ENCODE measurements around the gene EVA1C.
"Not testable (repeated sequence)": the region's sequence is repeated elsewhere in the genome, so short reads cannot be mapped to it uniquely, and the experiment has no call there.

The EVA1C gene

GRCh38 chr21:32538147-32538792 is 125.8 kb downstream of the EVA1C start:
- 63 to 67% methylated on average over 9 to 11 of the region's 11 CpGs for WGBS, 2 experiments
- Histone ChIP-seq H3K9me3 (ENCODE audit: control insufficient read depth, low read length) (no peaks in the 10 kb centered on the region), H3K4me1 (ENCODE audit: control insufficient read depth, insufficient read depth, low read length) (no peaks in the 10 kb centered on the region), H3K27ac (ENCODE audit: insufficient read depth, low read depth, low read length, poor library complexity, severe bottlenecking) (no peak overlapping the region), H3K4me3 (ENCODE audit: insufficient read depth, low read depth, low read length) (no peak overlapping the region), H3K27me3 (ENCODE audit: control insufficient read depth, insufficient read depth, low read length, poor library complexity, severe bottlenecking) (no peaks in the 10 kb centered on the region), H3K36me3 (ENCODE audit: control insufficient read depth, insufficient read depth, low read length) (no peaks in the 10 kb centered on the region)

- Histone ChIP-seq H3K4me3 (ENCODE audit: insufficient read depth, low read depth, low read length) (no peak overlapping the region), H3K27ac (ENCODE audit: insufficient read depth, low read depth, low read length, poor library complexity, severe bottlenecking) (no peak overlapping the region), H3K4me1 (ENCODE audit: control insufficient read depth, insufficient read depth, low read length) (no peaks in the 10 kb centered on the region), H3K9me3 (ENCODE audit: control insufficient read depth, low read length) (no peaks in the 10 kb centered on the region), H3K36me3 (ENCODE audit: control insufficient read depth, insufficient read depth, low read length) (no peaks in the 10 kb centered on the region), H3K27me3 (ENCODE audit: control insufficient read depth, insufficient read depth, low read length, poor library complexity, severe bottlenecking) (no peaks in the 10 kb centered on the region)
- WGBS, 2 experiments: 91 to 93% methylated on average over 6 of the region's 6 CpGs
Measured at GRCh38 chr21:32539378-32539777, 126.9 kb downstream of the EVA1C start.

- 89 to 100% methylated on average over 1 to 2 of the region's 2 CpGs for WGBS, 2 experiments
- H3K4me1 ChIP-seq (ENCODE audit: control insufficient read depth, insufficient read depth, low read length); H3K36me3 ChIP-seq (ENCODE audit: control insufficient read depth, insufficient read depth, low read length); H3K27ac ChIP-seq (ENCODE audit: insufficient read depth, low read depth, low read length, poor library complexity, severe bottlenecking); H3K9me3 ChIP-seq (ENCODE audit: control insufficient read depth, low read length); H3K27me3 ChIP-seq (ENCODE audit: control insufficient read depth, insufficient read depth, low read length, poor library complexity, severe bottlenecking); H3K4me3 ChIP-seq (ENCODE audit: insufficient read depth, low read depth, low read length): not testable (repeated sequence)
Measured at GRCh38 chr21:32543056-32543455, 130.6 kb downstream of the EVA1C start.

- Histone ChIP-seq H3K27ac (ENCODE audit: insufficient read depth, low read depth, low read length, poor library complexity, severe bottlenecking) (no peak overlapping the region), H3K27me3 (ENCODE audit: control insufficient read depth, insufficient read depth, low read length, poor library complexity, severe bottlenecking) (no peaks in the 10 kb centered on the region), H3K4me3 (ENCODE audit: insufficient read depth, low read depth, low read length) (no peak overlapping the region), H3K36me3 (ENCODE audit: control insufficient read depth, insufficient read depth, low read length) (no peaks in the 10 kb centered on the region), H3K4me1 (ENCODE audit: control insufficient read depth, insufficient read depth, low read length) (no peaks in the 10 kb centered on the region), H3K9me3 (ENCODE audit: control insufficient read depth, low read length) (no peaks in the 10 kb centered on the region)
- 58 to 69% methylated on average over 3 of the region's 3 CpGs for WGBS, 2 experiments
Measured at GRCh38 chr21:32543975-32544374, 131.5 kb downstream of the EVA1C start.

- H3K4me3 ChIP-seq (ENCODE audit: insufficient read depth, low read depth, low read length): no peak overlapping the region
- 95 to 97% methylated on average over 4 of the region's 4 CpGs for WGBS, 2 experiments
- H3K4me1 ChIP-seq (ENCODE audit: control insufficient read depth, insufficient read depth, low read length): no peaks in the 10 kb centered on the region
- no peaks in the 10 kb centered on the region for H3K27me3 ChIP-seq (ENCODE audit: control insufficient read depth, insufficient read depth, low read length, poor library complexity, severe bottlenecking)
- H3K27ac ChIP-seq (ENCODE audit: insufficient read depth, low read depth, low read length, poor library complexity, severe bottlenecking): no peak overlapping the region
- no peaks in the 10 kb centered on the region for H3K36me3 ChIP-seq (ENCODE audit: control insufficient read depth, insufficient read depth, low read length)
- H3K9me3 ChIP-seq (ENCODE audit: control insufficient read depth, low read length): no peaks in the 10 kb centered on the region
Measured at GRCh38 chr21:32544697-32545096, 132.2 kb downstream of the EVA1C start.

- H3K36me3 ChIP-seq (ENCODE audit: control insufficient read depth, insufficient read depth, low read length): no peaks in the 10 kb centered on the region
- WGBS, 2 experiments: 93 to 94% methylated on average over 6 of the region's 6 CpGs
- no peaks in the 10 kb centered on the region for H3K4me1 ChIP-seq (ENCODE audit: control insufficient read depth, insufficient read depth, low read length)
- H3K27ac ChIP-seq (ENCODE audit: insufficient read depth, low read depth, low read length, poor library complexity, severe bottlenecking): no peak overlapping the region
- no peak overlapping the region for H3K4me3 ChIP-seq (ENCODE audit: insufficient read depth, low read depth, low read length)
- no peaks in the 10 kb centered on the region for H3K27me3 ChIP-seq (ENCODE audit: control insufficient read depth, insufficient read depth, low read length, poor library complexity, severe bottlenecking)
- no peaks in the 10 kb centered on the region for H3K9me3 ChIP-seq (ENCODE audit: control insufficient read depth, low read length)
Measured at GRCh38 chr21:32545948-32546441, 133.5 kb downstream of the EVA1C start.

GRCh38 chr21:32547018-32547417 is 134.5 kb downstream of the EVA1C start:
- H3K4me1 ChIP-seq (ENCODE audit: control insufficient read depth, insufficient read depth, low read length): no peaks in the 10 kb centered on the region
- H3K27me3 ChIP-seq (ENCODE audit: control insufficient read depth, insufficient read depth, low read length, poor library complexity, severe bottlenecking): no peaks in the 10 kb centered on the region
- H3K27ac ChIP-seq (ENCODE audit: insufficient read depth, low read depth, low read length, poor library complexity, severe bottlenecking): no peak overlapping the region
- H3K9me3 ChIP-seq (ENCODE audit: control insufficient read depth, low read length): no peaks in the 10 kb centered on the region
- H3K36me3 ChIP-seq (ENCODE audit: control insufficient read depth, insufficient read depth, low read length): no peaks in the 10 kb centered on the region
- no peak overlapping the region for H3K4me3 ChIP-seq (ENCODE audit: insufficient read depth, low read depth, low read length)
- 90 to 91% methylated on average over 1 to 4 of the region's 4 CpGs for WGBS, 2 experiments

GRCh38 chr21:32548978-32549377 is 136.5 kb downstream of the EVA1C start:
- Histone ChIP-seq H3K36me3 (ENCODE audit: control insufficient read depth, insufficient read depth, low read length) (no peaks in the 10 kb centered on the region), H3K4me3 (ENCODE audit: insufficient read depth, low read depth, low read length) (no peak overlapping the region), H3K27me3 (ENCODE audit: control insufficient read depth, insufficient read depth, low read length, poor library complexity, severe bottlenecking) (no peaks in the 10 kb centered on the region), H3K4me1 (ENCODE audit: control insufficient read depth, insufficient read depth, low read length) (no peaks in the 10 kb centered on the region), H3K27ac (ENCODE audit: insufficient read depth, low read depth, low read length, poor library complexity, severe bottlenecking) (no peak overlapping the region), H3K9me3 (ENCODE audit: control insufficient read depth, low read length) (no peaks in the 10 kb centered on the region)
- WGBS, 2 experiments: 83 to 84% methylated on average over 8 of the region's 8 CpGs

- Histone ChIP-seq H3K27ac (ENCODE audit: insufficient read depth, low read depth, low read length, poor library complexity, severe bottlenecking) (no peak overlapping the region), H3K27me3 (ENCODE audit: control insufficient read depth, insufficient read depth, low read length, poor library complexity, severe bottlenecking) (no peaks in the 10 kb centered on the region), H3K4me1 (ENCODE audit: control insufficient read depth, insufficient read depth, low read length) (no peaks in the 10 kb centered on the region), H3K4me3 (ENCODE audit: insufficient read depth, low read depth, low read length) (no peak overlapping the region), H3K36me3 (ENCODE audit: control insufficient read depth, insufficient read depth, low read length) (no peaks in the 10 kb centered on the region), H3K9me3 (ENCODE audit: control insufficient read depth, low read length) (no peaks in the 10 kb centered on the region)
- 93 to 100% methylated on average over 1 of the region's 1 CpG for WGBS, 2 experiments
Measured at GRCh38 chr21:32549440-32549839, 136.9 kb downstream of the EVA1C start.

GRCh38 chr21:32549886-32550285 is 137.4 kb downstream of the EVA1C start:
- Histone ChIP-seq H3K4me3 (ENCODE audit: insufficient read depth, low read depth, low read length) (no peak overlapping the region), H3K36me3 (ENCODE audit: control insufficient read depth, insufficient read depth, low read length) (no peaks in the 10 kb centered on the region), H3K27ac (ENCODE audit: insufficient read depth, low read depth, low read length, poor library complexity, severe bottlenecking) (no peak overlapping the region), H3K27me3 (ENCODE audit: control insufficient read depth, insufficient read depth, low read length, poor library complexity, severe bottlenecking) (no peaks in the 10 kb centered on the region), H3K4me1 (ENCODE audit: control insufficient read depth, insufficient read depth, low read length) (no peaks in the 10 kb centered on the region), H3K9me3 (ENCODE audit: control insufficient read depth, low read length) (no peaks in the 10 kb centered on the region)
- 79 to 89% methylated on average over 3 of the region's 3 CpGs for WGBS, 2 experiments

Data from ectodermal cell (in vitro differentiated cells).